Measurements from ENCODE around the gene GFM1.

Gene GFM1
- 51.1 to 221 (median 80.7) reads per million in 3 experiments for total RNA-seq

DNA sequence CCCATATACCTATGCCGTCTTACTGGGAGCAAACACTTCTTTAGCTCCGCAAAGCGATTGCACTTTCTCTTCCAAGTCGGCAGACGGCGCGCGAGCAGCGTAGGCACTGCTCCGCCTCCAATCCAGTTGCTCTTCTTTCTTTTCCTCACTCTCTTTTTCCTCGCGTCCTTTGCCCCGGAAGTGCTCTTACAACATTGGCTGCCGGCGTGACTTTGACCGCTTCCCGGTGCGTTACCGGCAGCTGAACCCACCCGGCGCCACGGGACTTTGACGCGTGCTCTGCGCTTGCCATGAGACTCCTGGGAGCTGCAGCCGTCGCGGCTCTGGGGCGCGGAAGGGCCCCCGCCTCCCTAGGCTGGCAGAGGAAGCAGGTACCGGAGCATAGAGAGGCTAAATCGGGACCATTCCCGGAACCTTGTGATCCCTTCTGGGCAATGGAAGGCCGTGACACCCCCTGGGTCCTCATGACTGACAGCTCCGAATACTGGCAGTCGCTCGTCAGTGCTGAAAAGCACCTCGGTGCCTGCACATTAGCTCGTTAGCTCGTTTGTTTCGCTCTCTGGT lies at the start of gene GFM1:
GFM1 (plus strand) TSS at position 183 of the 564 bp plus-strand sequence; CDS start at position 291, 108 bp downstream.
- DNase-seq: peak; percentile 91

DNA sequence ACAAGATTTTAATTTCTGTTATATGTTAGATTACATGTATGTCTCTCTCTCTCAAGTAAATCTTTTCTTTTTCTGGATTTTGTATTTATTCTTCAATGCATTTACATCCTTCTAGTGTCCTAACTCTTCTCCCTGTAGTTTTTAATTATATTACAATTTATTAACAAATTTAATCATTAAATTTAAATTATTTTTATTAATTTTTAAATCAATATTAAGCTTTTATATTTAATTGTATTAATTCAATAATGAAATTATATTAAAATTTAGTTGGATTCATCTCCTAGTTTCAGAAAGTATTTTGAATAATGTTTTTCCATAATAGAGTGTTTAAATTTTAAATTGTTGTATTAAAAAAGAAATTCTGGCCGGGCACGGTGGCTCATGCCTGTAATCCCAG lies 43.5 kb upstream of the GFM1 start:
- DNase-seq: no peak

DNA sequence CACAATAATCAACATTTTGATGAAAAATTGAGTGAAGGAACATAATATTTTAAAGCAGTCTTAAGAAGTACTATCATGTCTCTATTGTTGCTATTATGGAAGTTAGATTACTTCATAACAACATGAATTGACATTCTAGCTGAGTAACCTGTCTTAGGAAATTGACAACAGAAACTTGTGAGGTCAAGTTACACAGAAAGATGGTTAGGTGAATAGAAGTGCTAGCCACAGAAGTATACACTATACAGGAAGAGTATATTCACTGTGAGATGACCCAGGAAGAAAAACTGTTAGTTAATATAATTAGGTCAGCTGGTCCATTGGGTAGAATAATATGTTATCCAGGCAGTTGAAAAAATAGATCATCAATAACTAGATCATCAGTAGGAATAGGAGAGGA lies 42.1 kb upstream of the GFM1 start:
- no peak for DNase-seq

- no peak for DNase-seq
These were observed 26.1 kb upstream of the GFM1 start for GRCh38 chr3:158617982-158618875.

DNA sequence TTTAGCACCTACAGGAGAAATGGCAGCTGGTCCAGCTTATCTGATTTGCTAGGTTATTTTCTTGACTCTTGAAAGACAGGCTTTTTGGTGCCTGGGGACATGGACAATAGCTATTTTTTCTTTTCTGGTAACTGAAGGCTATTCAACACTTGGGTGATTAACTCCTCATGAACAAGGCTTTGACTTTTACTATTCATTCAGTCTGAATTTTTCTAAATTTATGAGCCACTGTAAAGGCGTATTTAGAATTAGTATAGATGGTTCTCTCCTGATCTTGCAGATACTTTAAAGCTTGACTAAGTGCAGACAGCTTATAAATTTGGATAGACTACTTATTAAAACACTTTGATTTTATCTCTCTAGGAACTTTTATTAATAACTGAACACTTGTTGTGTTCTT lies 18.4 kb upstream of the GFM1 start:
- no peak for DNase-seq

DNA sequence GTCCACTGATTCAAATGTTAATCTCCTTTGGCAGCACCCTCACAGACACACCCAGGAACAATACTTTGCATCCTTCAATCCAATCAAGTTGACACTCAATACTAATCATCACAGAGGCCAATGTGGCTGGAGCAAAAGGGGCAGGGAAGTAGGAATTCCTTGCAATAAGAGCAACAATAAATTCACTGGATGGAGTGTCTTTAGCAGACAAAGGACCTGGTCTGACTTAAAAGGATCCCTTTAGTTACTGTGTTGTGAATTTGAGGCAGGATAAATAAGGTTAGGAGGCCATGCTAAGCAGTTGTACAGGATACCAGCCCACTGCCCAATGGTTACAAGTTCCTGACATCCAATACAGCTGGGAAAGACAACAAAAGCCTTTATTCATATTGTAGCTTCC lies 12.3 kb upstream of the GFM1 start:
- DNase-seq: no peak

- DNase-seq: no peak
These were observed 3.7 kb upstream of the GFM1 start for GRCh38 chr3:158640646-158641045.

- no peak for DNase-seq
These were observed 2.3 kb upstream of the GFM1 start for GRCh38 chr3:158642005-158642404.

DNA sequence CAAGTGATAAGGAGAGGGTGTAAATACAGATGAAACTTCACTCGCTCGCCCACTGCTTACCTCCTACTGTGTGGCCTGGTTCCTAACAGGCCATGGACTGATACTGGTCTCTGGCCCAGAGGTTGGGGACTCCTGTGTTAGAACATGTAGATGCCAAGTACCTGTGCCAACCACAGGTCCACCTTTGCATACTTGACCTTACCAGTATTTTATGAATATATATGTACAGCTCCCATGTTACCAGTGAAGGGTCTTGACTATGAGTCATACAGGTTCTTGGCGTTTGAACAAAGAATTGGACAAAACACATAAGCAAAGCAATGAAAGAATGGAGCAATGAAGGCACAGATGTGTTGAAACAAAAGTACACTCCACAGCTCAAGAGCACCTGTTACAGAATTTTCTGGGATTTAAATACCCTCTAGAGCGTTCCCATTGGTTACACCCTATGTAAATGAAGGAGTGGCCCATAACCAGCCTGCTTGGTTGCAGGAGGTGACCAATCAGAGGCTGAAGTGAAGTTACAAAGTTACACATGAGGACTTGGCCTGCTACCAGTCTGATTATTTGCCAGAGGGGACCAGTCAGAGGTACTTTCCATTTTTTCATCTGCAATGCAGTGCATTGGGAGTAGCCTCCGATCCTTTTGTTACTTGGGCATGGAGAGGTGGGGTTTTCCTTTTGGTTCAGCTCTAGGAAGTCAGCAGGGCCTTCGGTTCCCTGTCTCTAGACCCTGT lies 1.7 kb upstream of the GFM1 start:
- no peak for DNase-seq

DNA sequence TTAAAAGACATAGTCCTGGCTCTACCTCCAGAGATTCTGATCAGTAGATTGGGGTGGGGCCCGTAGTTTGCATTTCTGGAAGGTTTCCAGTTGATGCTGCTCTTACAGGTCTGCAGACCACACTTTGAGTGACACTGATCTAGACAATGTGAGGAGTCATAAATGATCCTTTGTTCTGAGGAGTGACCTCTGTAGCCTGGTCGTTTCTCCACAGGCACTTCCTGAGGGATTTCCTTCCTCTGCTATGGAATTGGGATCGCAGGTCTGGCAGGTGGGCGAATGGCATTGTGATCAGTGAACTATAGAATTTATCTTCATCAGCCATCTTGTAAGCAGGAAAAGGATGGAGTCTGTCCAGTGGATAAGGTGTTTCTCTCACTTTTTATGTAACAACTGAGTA lies 5.5 kb downstream of the GFM1 start:
- DNase-seq: no peak

- DNase-seq: no peak
These were observed 6.9 kb downstream of the GFM1 start for GRCh38 chr3:158651192-158651591.

DNA sequence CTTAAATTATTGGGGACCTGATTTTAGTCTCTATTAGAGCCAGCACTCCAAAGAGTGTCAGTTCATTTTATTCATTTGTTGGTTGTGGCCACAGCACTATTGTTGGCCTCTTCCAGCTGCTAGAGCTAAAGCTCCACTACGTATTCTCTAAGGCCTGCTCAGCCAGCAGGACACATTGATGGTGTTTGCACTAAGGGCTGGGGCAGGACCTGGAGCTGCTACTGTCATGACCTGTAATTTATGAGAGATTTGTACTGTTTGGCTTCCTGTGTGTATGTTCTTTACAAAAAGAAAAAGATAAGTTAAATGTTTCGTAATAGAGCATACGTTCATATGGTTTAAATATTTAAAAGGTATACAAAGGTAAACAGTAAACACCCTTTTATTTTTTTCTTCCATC lies 8.1 kb downstream of the GFM1 start:
- no peak for DNase-seq

DNA sequence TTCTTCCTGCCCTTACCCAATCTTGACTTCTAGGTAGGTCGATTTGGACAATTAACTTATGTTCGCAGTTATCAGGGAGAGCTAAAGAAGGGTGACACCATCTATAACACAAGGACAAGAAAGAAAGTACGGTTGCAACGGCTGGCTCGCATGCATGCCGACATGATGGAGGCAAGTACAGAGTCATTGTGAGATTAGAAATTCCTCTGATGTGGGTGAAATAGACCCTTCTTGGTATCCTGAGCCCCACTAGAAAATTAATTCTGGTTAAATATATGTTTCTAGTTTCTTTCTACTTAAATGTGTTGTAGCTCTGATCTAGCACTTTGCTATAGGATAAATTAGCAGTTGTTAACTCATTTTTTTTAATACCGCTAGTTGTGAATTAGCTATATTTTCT lies 14.6 kb downstream of the GFM1 start:
- DNase-seq: no peak

- DNase-seq: peak; percentile 46
These were observed 15.3 kb downstream of the GFM1 start for GRCh38 chr3:158659454-158660237.

DNA sequence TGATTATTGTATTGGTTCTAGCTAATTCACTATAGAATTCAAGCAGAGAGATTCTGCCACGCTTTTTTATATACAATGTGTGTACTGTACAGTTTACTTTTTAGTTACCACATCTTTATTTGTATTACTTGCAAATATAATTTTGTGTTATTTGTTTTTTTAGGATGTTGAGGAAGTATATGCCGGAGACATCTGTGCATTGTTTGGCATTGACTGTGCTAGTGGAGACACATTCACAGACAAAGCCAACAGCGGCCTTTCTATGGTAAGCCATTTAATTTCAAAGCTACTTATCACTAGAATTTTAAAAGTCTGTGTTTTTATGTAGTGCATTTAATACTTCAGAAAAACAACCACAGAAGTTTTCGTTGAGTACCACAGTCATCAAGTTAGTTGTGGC lies 16.4 kb downstream of the GFM1 start:
- DNase-seq: no peak

GRCh38 chr3:158663246-158663645 lies 18.9 kb downstream of the GFM1 start:
- DNase-seq: no peak

- DNase-seq: no peak
These were observed 19.5 kb downstream of the GFM1 start for GRCh38 chr3:158663832-158664231.

- no peak for DNase-seq
These were observed 22.1 kb downstream of the GFM1 start for GRCh38 chr3:158666416-158666815.

- DNase-seq: no peak
These were observed 24.2 kb downstream of the GFM1 start for GRCh38 chr3:158668506-158668905.

GRCh38 chr3:158671821-158672214 lies 27.5 kb downstream of the GFM1 start:
- DNase-seq: peak; percentile 2

DNA sequence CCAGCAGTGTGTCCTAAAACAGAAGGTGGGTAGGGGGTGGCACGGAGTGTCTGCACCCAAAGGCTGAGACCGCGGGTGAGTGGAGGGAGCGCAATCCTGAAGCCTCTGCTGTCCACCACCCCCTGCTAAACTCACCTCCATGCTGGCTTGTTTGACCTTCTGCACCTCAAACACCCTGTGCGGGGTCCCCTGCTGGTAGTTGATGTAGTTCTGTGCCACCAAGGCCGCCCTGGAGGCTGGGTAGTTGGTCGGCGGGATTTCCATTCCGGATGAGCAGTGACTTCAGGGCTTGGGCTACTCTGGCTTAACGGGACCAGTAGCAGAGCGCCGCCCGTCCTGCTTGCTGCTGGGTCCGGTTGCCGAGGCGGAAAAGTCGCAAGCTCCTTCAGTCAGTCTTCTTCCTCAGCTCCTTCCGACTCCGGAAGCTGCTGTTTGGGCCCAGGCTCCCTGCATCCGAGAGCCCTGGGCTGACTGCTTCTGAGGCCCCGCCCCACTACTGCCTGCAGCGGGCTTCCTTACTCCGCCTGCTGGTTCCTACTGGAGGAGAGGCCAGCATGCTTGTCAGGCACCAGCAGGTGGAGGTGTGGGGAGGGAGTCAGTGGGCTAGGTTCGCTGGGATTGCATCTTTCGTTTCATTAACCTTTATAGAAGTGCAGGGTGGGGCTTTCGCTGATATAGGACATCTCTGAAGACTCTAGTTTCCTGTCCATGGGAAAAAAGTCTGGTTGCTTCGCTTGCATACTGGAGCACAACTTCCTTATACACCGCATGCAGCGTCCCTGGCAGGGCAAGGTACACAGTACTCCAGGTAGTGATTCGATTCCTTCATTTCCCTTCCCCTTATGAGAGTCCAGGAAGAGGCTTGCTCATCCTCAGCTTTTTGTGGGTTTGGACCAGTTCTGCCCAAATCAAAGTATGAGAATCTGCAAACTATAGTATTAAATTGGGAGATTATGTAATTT lies 28.2 kb downstream of the GFM1 start, which contains the start of gene LXN:
LXN (minus strand) TSS at position 434 of the 962 bp plus-strand sequence; CDS start at position 264, 170 bp downstream.
- peak; percentile 80 for DNase-seq

Measured in central memory CD4-positive, alpha-beta T cell (primary cell).